Panc1 (cell line): Measurements from ENCODE around the gene ROMO1. TPM values are rescaled to one million over a fixed set of nuclear protein-coding genes. Genes with fewer than 3 reads are reported as not detected.
A peak's percentile ranks its signal among the peaks of the same experiment; 100 is the strongest.

Experiments
- ATAC-seq: fragments of 200-7000 bp; cut with Tn5 transposase; 2 replicates; pipeline ENCODE4 v1.9.1; 2020; ENCODE audit warnings: mild to moderate bottlenecking, moderate library complexity
- BruUV-seq: library from RNA; stranded (reverse); fragments of 400-500 nt; replicated peaks from 2 replicates; lab custom pipeline; 2021; lab: Mats Ljungman, UMichigan
- CTCF ChIA-PET: fragments of 300-600 bp; sonication (Branson Sonifier 250); formaldehyde crosslinking; loops from one replicate; lab custom pipeline; 2022; ENCODE audit warnings: antibody characterized with exemption; lab: Charles Lee
- POLR2A ChIA-PET: fragments of 300-600 bp; sonication (Branson Sonifier 250); formaldehyde crosslinking; loops from one replicate; lab custom pipeline; 2022; ENCODE audit warnings: antibody characterized with exemption; lab: Charles Lee
- DNase-seq: peaks from one replicate; pipeline ENCODE4 v3.0.0-alpha.2; 2010; ENCODE audit warnings: low read depth, low spot score
- H3K27ac ChIP-seq: 2 replicates; pipeline ENCODE4 v1.5.1; 2011; ENCODE audit warnings: mild to moderate bottlenecking, low read length, inconsistent platforms
- H3K27me3 ChIP-seq: fragments of 200-500 bp; sonication (Bioruptor generic); 2 replicates; pipeline ENCODE4 v1.6.0; 2014; ENCODE audit warnings: low read length, inconsistent platforms; ENCODE audit not compliant: control insufficient read depth, insufficient read depth
- H3K36me3 ChIP-seq: fragments of 200-500 bp; sonication (Bioruptor generic); 2 replicates; pipeline ENCODE4 v1.5.1; 2014; ENCODE audit warnings: inconsistent platforms, mild to moderate bottlenecking, low read length, moderate library complexity; ENCODE audit not compliant: control insufficient read depth, insufficient read depth
- H3K4me1 ChIP-seq: 2 replicates; pipeline ENCODE4 v1.5.1; 2011; ENCODE audit warnings: inconsistent platforms, mild to moderate bottlenecking, low read length, moderate library complexity; ENCODE audit not compliant: control insufficient read depth, insufficient read depth
- H3K4me3 ChIP-seq, 2 experiments: 2 replicates each; pipeline ENCODE4 v1.5.1; 2011 to 2012; ENCODE audit warnings: low read depth in 2 of 2, low read length in 2 of 2, mild to moderate bottlenecking in 2 of 2, inconsistent platforms in 1 of 2, moderate library complexity in 1 of 2
- H3K9me3 ChIP-seq: fragments of 200-500 bp; sonication (Bioruptor generic); 2 replicates; pipeline ENCODE4 v1.5.1; 2014; ENCODE audit warnings: low read depth, mild to moderate bottlenecking, inconsistent platforms, low read length, moderate library complexity; ENCODE audit not compliant: control insufficient read depth, insufficient read depth
- CTCF ChIP-seq: fragments of 450-650 bp; IDR thresholded peaks from 2 replicates; pipeline ENCODE4 v1.5.1; 2017; ENCODE audit warnings: mild to moderate bottlenecking
- POLR2AphosphoS5 ChIP-seq: IDR thresholded peaks from 2 replicates; pipeline ENCODE4 v1.6.1; 2012; ENCODE audit warnings: mild to moderate bottlenecking, low read depth, low read length, moderate library complexity
- REST ChIP-seq, 2 experiments: IDR thresholded peaks; 2 replicates each; pipeline ENCODE4 v1.6.1; 2011 to 2012; ENCODE audit warnings: low read depth in 2 of 2, control low read depth in 1 of 2, low read length in 1 of 2, mild to moderate bottlenecking in 1 of 2, moderate library complexity in 1 of 2; ENCODE audit not compliant: insufficient read depth in 1 of 2
- SIN3A ChIP-seq: IDR thresholded peaks from 2 replicates; pipeline ENCODE4 v1.6.1; 2012; ENCODE audit warnings: low read depth, mild to moderate bottlenecking, low read length, moderate library complexity, borderline replicate concordance; ENCODE audit not compliant: insufficient read depth
- TCF7L2 ChIP-seq: IDR thresholded peaks from 2 replicates; pipeline ENCODE4 v1.6.1; 2011; ENCODE audit warnings: mild to moderate bottlenecking, low read depth, low read length, inconsistent platforms
- in situ Hi-C: cut with HindIII; loops from 2 replicates; pipeline ENCODE4 v1.10.0; 2016; ENCODE audit warnings: low sequenced_read_pairs, low pct_unique_long_range_greater_than_20kb
- intact Hi-C: fragments of 100-400 bp; cut with micrococcal nuclease; formaldehyde crosslinking; loops from one replicate; pipeline ENCODE4 v1.10.0; 2022; ENCODE audit not compliant: unreplicated experiment
- total RNA-seq: library from RNA; stranded (reverse); gene quantifications from one replicate; pipeline ENCODE4 v1.2.1, GENCODE V29; 2021; ENCODE audit not compliant: unreplicated experiment

ROMO1 gene
- total RNA-seq, 1 experiment from 2014 or later: 319 TPM

GRCh38 chr20:35698298-35699126, 693 bp upstream of the ROMO1 start:
- intact Hi-C loops: no loop called here
- no peak for TF ChIP-seq SIN3A
- TF ChIP-seq POLR2AphosphoS5: no peak
- TF ChIP-seq REST (IDR thresholded peaks at IDR 0.05; ENCODE audit: insufficient read depth in 1 of 2, low read depth in 2 of 2, low read length in 1 of 2): no peak
- no peak for TF ChIP-seq CTCF
- TF ChIP-seq TCF7L2: no peak
- DNase-seq: no peak
- Histone ChIP-seq H3K9me3 (no peaks in the 10 kb centered on the region), H3K36me3 (peaks cover 21% of the 10 kb centered on the region), H3K4me1 (peaks cover 21% of the 10 kb centered on the region), H3K27ac (peak overlapping the region; percentile 93), H3K27me3 (no peaks in the 10 kb centered on the region), H3K4me3 (peak overlapping the region; percentile 80 to 86)
- peak; percentile 55 for ATAC-seq
- POLR2A ChIA-PET: no interaction called here
- BruUV-seq: TSS peak; percentile 56
- CTCF ChIA-PET: no interaction called here
- in situ Hi-C loops: no loop called here

- no peak for ATAC-seq
- POLR2A ChIA-PET: no interaction called here
- no peaks in the 10 kb centered on the region for H3K27me3 ChIP-seq
- CTCF ChIA-PET: no interaction called here
- H3K4me1 ChIP-seq: peaks cover 23% of the 10 kb centered on the region
- peaks cover 33% of the 10 kb centered on the region for H3K36me3 ChIP-seq
- TSS peak; percentile 89 for BruUV-seq
- H3K4me3 ChIP-seq: peak overlapping the region; percentile 80 to 86
- no peaks in the 10 kb centered on the region for H3K9me3 ChIP-seq
- in situ Hi-C loops: no loop called here
- intact Hi-C loops: no loop called here
- no peak for DNase-seq
- H3K27ac ChIP-seq: peak overlapping the region; percentile 93
- TF ChIP-seq TCF7L2 (no peak), SIN3A (no peak)
These were observed 886 bp downstream of the ROMO1 start for GRCh38 chr20:35699957-35700624.
